Duodenal mucosa (tissue), 2 donors: ENCODE measurements around the gene FOXO4.
A peak's percentile ranks its signal among the peaks of the same experiment; 100 is the strongest.

ENCODE experiments used
- H3K27ac ChIP-seq: one replicate; pipeline ENCODE4 v1.7.0; 2013; ENCODE audit warnings: low read depth, low read length
- H3K27me3 ChIP-seq, 2 donors: one replicate each; pipeline ENCODE4 v1.7.0; 2013; ENCODE audit warnings: low read length in 2 of 2, control low read depth in 1 of 2; ENCODE audit not compliant: insufficient read depth in 2 of 2, control insufficient read depth in 1 of 2
- H3K36me3 ChIP-seq, 2 donors: one replicate each; pipeline ENCODE4 v1.7.0; 2013; ENCODE audit warnings: low read length in 2 of 2, control low read depth in 1 of 2; ENCODE audit not compliant: insufficient read depth in 2 of 2, control insufficient read depth in 1 of 2
- H3K4me1 ChIP-seq, 2 donors: one replicate each; pipeline ENCODE4 v1.7.0; 2013; ENCODE audit warnings: low read length in 2 of 2, control low read depth in 1 of 2; ENCODE audit not compliant: insufficient read depth in 2 of 2, control insufficient read depth in 1 of 2
- H3K4me3 ChIP-seq, 2 donors: one replicate each; pipeline ENCODE4 v1.7.0; 2013; ENCODE audit warnings: low read length in 2 of 2, low read depth in 1 of 2
- H3K9ac ChIP-seq, 2 donors: one replicate each; pipeline ENCODE4 v1.7.0; 2013; ENCODE audit warnings: low read length in 2 of 2, low read depth in 1 of 2
- H3K9me3 ChIP-seq, 2 donors: one replicate each; pipeline ENCODE4 v1.7.0; 2013; ENCODE audit warnings: low read length in 2 of 2, control low read depth in 1 of 2; ENCODE audit not compliant: control insufficient read depth in 1 of 2

The FOXO4 gene

DNA sequence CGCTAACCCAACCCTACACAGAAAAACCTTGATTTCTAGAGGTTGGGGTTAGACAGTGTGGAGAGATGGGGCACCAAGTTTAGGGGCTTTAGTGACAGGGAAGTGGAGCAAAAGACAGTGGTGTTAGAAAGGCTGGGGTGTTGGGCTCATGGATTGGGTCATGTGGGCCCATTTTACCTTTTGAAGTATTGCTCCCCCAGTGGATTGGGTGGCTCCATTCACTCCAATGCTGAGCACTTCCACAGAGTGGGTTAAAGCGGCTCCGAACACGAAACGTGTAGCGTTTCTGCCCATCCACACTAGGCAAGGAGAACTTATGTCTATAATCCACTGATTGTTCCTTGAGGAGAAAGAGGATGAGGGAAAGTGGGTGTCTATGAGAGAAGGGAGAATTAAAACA is 13.4 kb downstream of the FOXO4 start:
- Histone ChIP-seq H3K9ac (no peak overlapping the region), H3K4me3 (no peak overlapping the region), H3K36me3 (no peaks in the 10 kb centered on the region), H3K27ac (no peak overlapping the region), H3K4me1 (peaks cover 7 to 18% of the 10 kb centered on the region in 2 donors), H3K27me3 (no peaks in the 10 kb centered on the region), H3K9me3 (no peaks in the 10 kb centered on the region)

DNA sequence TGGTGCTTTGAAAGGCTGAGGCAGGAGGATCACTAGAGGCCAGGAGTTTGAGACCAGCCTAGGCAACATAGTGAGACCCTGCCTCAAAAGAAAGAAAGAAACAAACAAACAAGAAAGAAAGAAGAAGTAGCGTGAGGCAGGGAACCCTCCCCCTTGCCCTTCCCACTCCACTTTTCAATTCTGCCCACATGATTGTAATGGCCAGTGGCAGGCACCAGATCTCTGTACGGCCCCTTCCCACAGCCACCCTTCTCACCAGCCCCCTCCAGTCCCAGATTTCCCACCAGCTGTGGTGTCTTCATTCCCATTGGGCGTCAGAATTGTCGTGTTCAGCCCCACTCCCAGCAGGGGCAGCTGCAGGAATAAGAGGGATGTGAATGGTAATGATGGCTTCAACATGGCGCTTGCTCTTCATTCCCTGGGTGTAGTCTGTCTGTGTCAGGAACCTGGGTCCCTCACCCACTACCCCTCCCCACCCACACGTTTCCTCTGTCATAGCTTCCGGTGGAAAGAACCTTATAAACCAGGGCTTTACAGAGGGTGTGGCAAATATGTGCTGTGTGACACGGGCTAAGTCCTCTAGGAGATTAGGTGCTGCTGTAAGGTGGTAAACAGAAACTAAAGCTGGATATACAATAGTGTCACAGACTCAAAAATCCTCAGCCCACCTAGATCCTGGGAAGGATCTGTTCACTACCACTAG is 15.6 kb downstream of the FOXO4 start, which contains the start of gene IL2RG:
Gene IL2RG, minus strand, starts transcription at position 437 of the 703 bp plus-strand sequence. Its CDS starts 38 bp downstream, at position 399.
- Histone ChIP-seq H3K4me1 (peaks cover 0 to 11% of the 10 kb centered on the region in 2 donors), H3K9ac (peak within 1 kb of the TSS; percentile 60 to 69), H3K4me3 (peak within 1 kb of the TSS; percentile 52 to 65), H3K36me3 (no peaks in the 10 kb centered on the region), H3K27ac (peak within 1 kb of the TSS; percentile 39), H3K9me3 (no peaks in the 10 kb centered on the region), H3K27me3 (no peaks in the 10 kb centered on the region)

DNA sequence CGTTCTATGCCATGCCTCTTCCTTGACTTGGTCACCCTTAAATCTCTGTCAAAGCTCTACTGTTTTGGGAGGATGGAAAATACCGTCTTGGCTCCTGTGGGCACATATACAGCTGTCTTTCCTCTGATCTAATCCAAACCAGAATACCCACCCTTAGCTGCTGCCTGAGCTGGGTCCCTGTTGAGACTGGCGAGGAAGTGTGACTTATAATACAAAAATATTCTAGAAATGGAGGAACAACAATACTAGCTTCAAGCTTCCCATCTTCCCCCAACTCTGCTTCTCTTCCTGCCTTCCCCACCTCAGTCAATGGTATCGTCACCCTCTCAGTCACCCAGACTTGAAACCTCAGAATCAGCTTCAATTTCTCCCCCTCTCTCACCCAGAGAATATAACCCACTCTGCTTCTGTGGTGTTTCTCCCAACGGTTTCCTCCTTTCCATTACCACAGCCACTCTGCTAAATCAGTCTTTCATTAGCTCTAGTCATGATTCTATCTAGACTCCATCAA is 16.3 kb downstream of the FOXO4 start:
- Histone ChIP-seq H3K4me3 (peak overlapping the region; percentile 52 to 65), H3K27ac (peak overlapping the region; percentile 39), H3K27me3 (no peaks in the 10 kb centered on the region), H3K36me3 (no peaks in the 10 kb centered on the region), H3K4me1 (peaks cover 0 to 11% of the 10 kb centered on the region in 2 donors), H3K9me3 (no peaks in the 10 kb centered on the region), H3K9ac (peak overlapping the region; percentile 60 to 69)

DNA sequence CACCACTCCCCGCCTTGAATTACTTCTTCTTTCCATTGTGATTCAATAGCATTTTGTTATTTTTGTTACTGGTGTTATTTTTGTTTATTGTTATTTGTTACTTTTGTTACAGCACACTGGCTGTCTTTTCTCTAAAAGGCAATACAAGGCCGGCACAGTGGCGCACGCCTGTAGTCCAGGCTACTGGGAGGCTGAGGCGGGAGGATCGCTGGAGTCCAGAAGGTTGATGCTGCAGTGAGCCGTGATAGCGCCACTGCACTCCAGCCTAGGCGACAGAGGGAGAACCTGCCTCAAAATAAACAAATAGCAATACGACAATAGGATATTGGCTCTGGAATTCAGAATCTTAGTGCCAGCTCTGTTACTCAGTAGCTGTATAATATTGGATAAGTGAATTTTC is 21.7 kb downstream of the FOXO4 start:
- Histone ChIP-seq H3K4me3 (no peak overlapping the region), H3K4me1 (peaks cover 6 to 12% of the 10 kb centered on the region in 2 donors), H3K27ac (no peak overlapping the region), H3K9ac (no peak overlapping the region), H3K9me3 (no peaks in the 10 kb centered on the region), H3K27me3 (no peaks in the 10 kb centered on the region), H3K36me3 (peaks cover 14 to 16% of the 10 kb centered on the region in 2 donors)

DNA sequence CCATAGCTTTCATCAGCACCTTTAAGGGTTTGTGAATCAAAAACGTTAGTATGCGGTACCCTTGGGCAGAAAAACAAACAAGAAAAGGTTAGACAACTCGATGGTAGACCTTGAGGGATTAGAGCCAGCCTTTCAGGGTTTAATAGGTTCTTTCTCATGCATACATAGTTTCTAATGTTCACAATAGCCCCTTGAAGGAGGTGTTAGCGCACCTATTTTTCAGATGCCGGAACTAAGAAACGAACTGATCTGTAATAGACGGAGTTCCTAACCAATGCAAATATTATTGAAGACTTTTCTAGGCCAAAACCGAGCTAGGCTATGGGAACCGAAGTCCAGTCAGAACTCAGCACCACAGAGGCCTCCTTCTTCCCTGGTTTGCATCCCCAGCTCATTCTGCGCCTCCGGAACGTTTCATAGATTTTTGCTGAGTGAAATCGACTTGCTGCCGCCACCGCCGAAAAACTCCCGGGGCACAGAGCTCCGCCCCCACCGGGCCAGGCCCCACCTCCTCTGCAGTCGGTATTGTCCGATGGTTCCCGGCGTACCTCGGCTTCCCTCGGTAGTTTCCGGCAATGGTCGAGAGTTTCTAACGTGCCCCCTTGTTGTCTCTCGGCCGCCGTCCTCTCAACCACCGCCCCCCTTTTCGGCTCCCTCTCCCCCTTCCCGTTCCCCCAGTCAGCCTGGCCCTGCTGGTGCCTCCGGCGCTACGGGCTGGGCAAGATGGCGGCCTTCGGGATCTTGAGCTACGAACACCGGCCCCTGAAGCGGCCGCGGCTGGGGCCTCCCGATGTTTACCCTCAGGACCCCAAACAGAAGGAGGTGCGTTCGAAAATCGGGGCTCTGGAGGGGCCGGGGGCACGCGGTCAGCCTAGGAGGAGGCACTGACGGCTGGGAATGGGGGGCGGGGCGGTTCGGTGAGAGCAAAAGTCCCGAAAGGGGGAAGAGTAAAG is 22.7 kb downstream of the FOXO4 start, which contains the start of gene MED12:
Gene MED12, plus strand, starts transcription at position 565 of the 953 bp plus-strand sequence. Its CDS starts 159 bp downstream, at position 724.
- H3K9ac ChIP-seq = peak within 1 kb of the TSS; percentile 51 to 75
- H3K27ac ChIP-seq = peak within 1 kb of the TSS; percentile 56
- H3K4me3 ChIP-seq = peak within 1 kb of the TSS; percentile 72 to 80
- peaks cover 22 to 25% of the 10 kb centered on the region in 2 donors for H3K36me3 ChIP-seq
- H3K4me1 ChIP-seq = peaks cover 6 to 12% of the 10 kb centered on the region in 2 donors
- no peaks in the 10 kb centered on the region for H3K9me3 ChIP-seq
- H3K27me3 ChIP-seq = no peaks in the 10 kb centered on the region

DNA sequence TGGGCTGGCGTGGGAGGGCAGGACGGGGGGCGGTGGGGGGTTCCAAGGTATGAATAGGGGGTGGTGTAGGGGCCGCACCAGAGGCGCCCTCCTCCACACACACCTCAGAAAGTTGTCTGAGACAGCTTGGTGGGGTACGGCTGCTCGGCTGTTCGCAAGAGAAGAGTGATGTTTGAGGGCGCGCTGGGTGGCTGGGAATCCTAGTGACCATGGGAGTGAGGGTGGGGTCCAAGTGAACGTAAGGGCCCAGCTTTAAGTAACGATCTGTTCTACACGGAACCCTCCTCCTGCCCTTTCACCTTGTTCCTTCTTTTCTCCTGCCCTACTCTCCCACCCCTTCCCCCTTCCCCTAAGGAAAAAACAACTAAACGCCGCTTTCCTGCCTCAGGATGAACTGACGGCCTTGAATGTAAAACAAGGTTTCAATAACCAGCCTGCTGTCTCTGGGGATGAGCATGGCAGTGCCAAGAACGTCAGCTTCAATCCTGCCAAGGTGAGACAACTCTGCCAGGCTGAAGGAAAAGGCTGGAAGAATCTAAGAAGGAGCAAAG is 23.4 kb downstream of the FOXO4 start:
- Histone ChIP-seq H3K36me3 (peaks cover 22 to 33% of the 10 kb centered on the region in 2 donors), H3K4me3 (peak overlapping the region; percentile 72 to 80), H3K27me3 (no peaks in the 10 kb centered on the region), H3K9ac (peak overlapping the region in 1 of 2 donors; percentile 75), H3K9me3 (no peaks in the 10 kb centered on the region), H3K4me1 (peaks cover 6 to 12% of the 10 kb centered on the region in 2 donors), H3K27ac (no peak overlapping the region)

DNA sequence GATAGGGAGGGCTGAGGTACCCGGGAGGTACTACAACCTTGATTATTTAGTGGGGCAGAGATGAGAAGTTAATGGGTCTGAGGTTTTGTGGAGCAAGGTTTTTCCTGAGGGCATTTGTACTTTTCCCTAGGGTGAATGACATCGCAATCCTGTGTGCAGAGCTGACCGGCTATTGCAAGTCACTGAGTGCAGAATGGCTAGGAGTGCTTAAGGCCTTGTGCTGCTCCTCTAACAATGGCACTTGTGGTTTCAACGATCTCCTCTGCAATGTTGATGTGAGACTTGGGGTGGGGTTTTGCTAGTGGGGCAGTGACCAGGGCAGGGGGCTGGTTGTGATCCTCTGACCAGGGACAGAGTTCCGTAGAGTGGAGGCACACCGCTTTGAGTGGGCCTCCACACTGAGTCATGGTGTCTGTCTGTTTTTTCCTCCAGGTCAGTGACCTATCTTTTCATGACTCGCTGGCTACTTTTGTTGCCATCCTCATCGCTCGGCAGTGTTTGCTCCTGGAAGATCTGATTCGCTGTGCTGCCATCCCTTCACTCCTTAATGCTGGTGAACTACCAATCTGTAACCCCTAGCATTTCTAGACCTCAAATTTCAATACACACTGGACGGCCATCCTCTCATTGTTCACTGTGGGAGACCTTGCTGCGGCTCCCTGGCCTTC is 32.6 kb downstream of the FOXO4 start:
- Histone ChIP-seq H3K9me3 (no peaks in the 10 kb centered on the region), H3K4me3 (no peak overlapping the region), H3K4me1 (no peaks in the 10 kb centered on the region), H3K36me3 (peaks cover 41 to 85% of the 10 kb centered on the region in 2 donors), H3K9ac (no peak overlapping the region), H3K27ac (no peak overlapping the region), H3K27me3 (no peaks in the 10 kb centered on the region)

DNA sequence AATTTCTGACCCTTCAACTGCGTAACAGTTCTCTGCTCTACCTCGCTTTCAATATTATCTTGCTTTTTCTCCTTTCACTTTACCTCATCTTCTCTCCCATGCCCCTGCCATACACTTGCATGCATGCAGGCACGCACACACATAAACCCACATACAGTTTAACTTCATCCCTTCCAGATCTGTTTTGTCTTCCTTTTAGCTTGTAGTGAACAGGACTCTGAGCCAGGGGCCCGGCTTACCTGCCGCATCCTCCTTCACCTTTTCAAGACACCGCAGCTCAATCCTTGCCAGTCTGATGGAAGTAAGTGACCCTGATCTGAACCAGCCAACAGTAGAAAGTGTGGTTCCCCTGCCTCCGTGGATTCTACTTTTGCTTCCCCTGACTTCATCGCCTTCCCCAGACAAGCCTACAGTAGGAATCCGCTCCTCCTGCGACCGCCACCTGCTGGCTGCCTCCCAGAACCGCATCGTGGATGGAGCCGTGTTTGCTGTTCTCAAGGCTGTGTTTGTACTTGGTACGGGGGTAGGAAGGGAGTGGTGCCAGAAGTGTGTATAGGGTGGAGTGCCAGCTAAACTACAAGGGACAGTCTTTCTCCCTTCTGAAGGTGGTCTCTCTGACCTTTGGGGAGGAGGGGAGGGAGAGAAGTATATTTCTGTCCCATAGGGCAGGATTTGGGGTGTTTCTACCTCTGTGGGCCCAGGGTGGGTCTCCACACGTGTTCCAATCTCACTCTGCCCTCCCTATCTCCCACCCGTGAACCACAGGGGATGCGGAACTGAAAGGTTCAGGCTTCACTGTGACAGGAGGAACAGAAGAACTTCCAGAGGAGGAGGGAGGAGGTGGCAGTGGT is 33.5 kb downstream of the FOXO4 start:
- Histone ChIP-seq H3K9me3 (no peaks in the 10 kb centered on the region), H3K36me3 (peaks cover 41 to 82% of the 10 kb centered on the region in 2 donors), H3K4me1 (no peaks in the 10 kb centered on the region), H3K4me3 (no peak overlapping the region), H3K9ac (no peak overlapping the region), H3K27ac (no peak overlapping the region), H3K27me3 (no peaks in the 10 kb centered on the region)

DNA sequence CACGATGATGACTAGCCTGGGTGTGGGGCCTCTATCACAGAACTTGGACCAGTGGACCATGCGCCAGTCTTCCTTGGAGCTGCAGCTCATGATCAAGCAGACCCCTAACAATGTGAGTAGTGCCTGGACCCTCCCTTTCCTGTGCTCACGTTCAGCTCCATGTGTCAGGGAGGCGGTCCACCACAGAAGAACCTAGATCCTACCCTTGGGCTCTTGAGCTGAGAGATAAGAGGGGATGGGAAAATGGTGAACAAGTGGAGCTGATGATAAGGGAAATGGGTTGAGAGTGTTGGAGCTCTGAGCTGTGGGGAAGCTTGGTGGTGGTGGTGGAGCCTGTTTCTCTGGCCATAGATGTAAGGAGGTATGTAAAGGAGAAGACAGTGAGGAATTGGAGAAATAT is 35.9 kb downstream of the FOXO4 start:
- H3K27me3 ChIP-seq = no peaks in the 10 kb centered on the region
- no peaks in the 10 kb centered on the region for H3K4me1 ChIP-seq
- H3K9ac ChIP-seq = no peak overlapping the region
- H3K36me3 ChIP-seq = peaks cover 31 to 77% of the 10 kb centered on the region in 2 donors
- no peak overlapping the region for H3K27ac ChIP-seq
- no peak overlapping the region for H3K4me3 ChIP-seq
- H3K9me3 ChIP-seq = no peaks in the 10 kb centered on the region
